ENCODE measurements around the gene ZSWIM3.

The ZSWIM3 gene

DNA sequence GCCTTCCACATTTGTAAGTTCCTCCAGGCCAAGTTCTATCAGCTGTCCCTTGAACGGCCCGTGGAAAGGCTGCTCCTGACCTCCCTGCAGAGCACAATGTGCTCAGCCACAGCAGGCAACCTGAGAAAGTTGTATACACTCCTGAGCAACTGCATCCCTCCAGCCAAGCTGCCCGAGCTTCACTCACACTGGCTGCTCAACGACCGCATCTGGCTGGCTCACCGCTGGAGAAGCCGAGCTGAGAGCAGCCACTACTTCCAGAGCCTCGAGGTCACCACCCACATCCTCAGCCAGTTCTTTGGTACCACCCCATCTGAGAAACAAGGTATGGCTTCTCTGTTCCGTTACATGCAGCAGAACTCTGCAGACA, 25.7 kb downstream of the ZSWIM3 start:
- Histone ChIP-seq H3K4me2 (ENCODE audit: insufficient read depth, low read length) (0 out of 2 replicates have a peak overlapping the region, but pooled peaks have one; percentile 89), H3K4me1 (ENCODE audit: insufficient read depth, low read length) (peaks cover 46% of the 10 kb centered on the region), H3K36me3 (ENCODE audit: insufficient read depth, low read length) (peaks cover 44% of the 10 kb centered on the region), H2AFZ (ENCODE audit: low read depth, low read length) (no peak overlapping the region), H3K27ac (ENCODE audit: low read length) (no peak overlapping the region), H3K79me2 (ENCODE audit: insufficient read depth, low read length) (peaks cover 32% of the 10 kb centered on the region), H4K20me1 (ENCODE audit: insufficient read depth, low read length) (peaks cover 7% of the 10 kb centered on the region; the same call in 1 of the 2 replicates), H3K9me3 (ENCODE audit: insufficient read depth, low read length, severe bottlenecking) (no peaks in the 10 kb centered on the region), H3K27me3 (ENCODE audit: insufficient read depth, low read length, poor library complexity) (no peaks in the 10 kb centered on the region), H3K9ac (ENCODE audit: low read depth, low read length) (no peak overlapping the region), H3K4me3 (ENCODE audit: low read depth in 1 of 2, low read length in 2 of 2) (no peak overlapping the region)
- ATAC-seq (ENCODE audit: insufficient read depth, low read depth) (no peak), DNase-seq (no peak)
- TF ChIP-seq, protein P1, sequence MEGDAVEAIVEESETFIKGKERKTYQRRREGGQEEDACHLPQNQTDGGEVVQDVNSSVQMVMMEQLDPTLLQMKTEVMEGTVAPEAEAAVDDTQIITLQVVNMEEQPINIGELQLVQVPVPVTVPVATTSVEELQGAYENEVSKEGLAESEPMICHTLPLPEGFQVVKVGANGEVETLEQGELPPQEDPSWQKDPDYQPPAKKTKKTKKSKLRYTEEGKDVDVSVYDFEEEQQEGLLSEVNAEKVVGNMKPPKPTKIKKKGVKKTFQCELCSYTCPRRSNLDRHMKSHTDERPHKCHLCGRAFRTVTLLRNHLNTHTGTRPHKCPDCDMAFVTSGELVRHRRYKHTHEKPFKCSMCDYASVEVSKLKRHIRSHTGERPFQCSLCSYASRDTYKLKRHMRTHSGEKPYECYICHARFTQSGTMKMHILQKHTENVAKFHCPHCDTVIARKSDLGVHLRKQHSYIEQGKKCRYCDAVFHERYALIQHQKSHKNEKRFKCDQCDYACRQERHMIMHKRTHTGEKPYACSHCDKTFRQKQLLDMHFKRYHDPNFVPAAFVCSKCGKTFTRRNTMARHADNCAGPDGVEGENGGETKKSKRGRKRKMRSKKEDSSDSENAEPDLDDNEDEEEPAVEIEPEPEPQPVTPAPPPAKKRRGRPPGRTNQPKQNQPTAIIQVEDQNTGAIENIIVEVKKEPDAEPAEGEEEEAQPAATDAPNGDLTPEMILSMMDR (IDR thresholded peaks at IDR 0.05; ENCODE audit: borderline replicate concordance, extremely low read depth, low read length, poor library complexity, severe bottlenecking), result no peak
- no peak for TF ChIP-seq EZH2 (IDR thresholded peaks at IDR 0.05; ENCODE audit: borderline replicate concordance, low read depth, low read length, severe bottlenecking)

DNA sequence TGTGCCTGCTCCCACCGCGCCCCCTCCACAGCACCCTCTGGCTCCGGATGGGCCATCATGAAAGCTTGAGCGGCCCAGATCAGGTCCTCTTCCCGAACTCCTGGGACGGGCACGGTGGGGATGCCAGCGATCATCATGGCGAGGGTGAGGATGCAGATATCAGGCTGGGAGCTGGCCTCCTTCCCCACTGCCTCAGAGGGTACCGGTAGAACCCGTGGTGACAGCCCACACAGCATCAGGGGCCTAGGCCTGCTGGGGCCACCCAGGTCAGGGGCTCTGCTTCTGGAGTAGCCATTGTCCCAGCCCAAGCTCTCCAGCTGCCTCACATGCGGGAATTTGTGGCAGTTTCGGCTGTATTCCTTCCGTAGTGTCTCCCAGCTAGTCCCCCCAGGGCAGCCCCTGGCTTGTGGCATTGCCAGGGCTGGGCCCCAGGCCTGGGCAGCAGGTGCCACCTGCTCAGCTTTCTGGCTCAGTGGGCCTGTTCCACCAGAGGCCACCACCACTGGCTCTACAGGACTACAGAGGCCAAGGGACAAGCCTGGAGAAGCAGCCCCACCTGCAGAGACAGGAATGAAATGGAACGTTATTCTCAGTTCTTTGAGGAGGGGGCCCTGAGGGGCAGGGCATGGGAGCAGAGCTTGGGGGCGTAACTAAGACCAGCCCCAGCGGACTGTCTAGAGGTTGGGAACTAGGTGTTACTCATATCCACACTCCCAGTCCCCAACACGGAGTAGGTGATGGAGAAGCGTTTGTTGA, 29.4 kb downstream of the ZSWIM3 start:
- no peak for DNase-seq
- Histone ChIP-seq H3K79me2 (ENCODE audit: insufficient read depth, low read length) (peaks cover 41% of the 10 kb centered on the region), H3K4me1 (ENCODE audit: insufficient read depth, low read length) (peaks cover 52% of the 10 kb centered on the region), H3K27me3 (ENCODE audit: insufficient read depth, low read length, poor library complexity) (no peaks in the 10 kb centered on the region), H3K4me2 (ENCODE audit: insufficient read depth, low read length) (no peak overlapping the region), H4K20me1 (ENCODE audit: insufficient read depth, low read length) (peaks cover 7% of the 10 kb centered on the region; the same call in 1 of the 2 replicates), H3K4me3 (ENCODE audit: low read depth in 1 of 2, low read length in 2 of 2) (no peak overlapping the region), H3K9me3 (ENCODE audit: insufficient read depth, low read length, severe bottlenecking) (no peaks in the 10 kb centered on the region), H3K36me3 (ENCODE audit: insufficient read depth, low read length) (peaks cover 38% of the 10 kb centered on the region), H3K9ac (ENCODE audit: low read depth, low read length) (no peak overlapping the region), H2AFZ (ENCODE audit: low read depth, low read length) (no peak overlapping the region), H3K27ac (ENCODE audit: low read length) (no peak overlapping the region)
- TF ChIP-seq, protein P1 (IDR thresholded peaks at IDR 0.05; ENCODE audit: borderline replicate concordance, extremely low read depth, low read length, poor library complexity, severe bottlenecking), result no peak
- no peak for TF ChIP-seq EZH2 (IDR thresholded peaks at IDR 0.05; ENCODE audit: borderline replicate concordance, low read depth, low read length, severe bottlenecking)
- no peak for ATAC-seq (ENCODE audit: insufficient read depth, low read depth)

DNA sequence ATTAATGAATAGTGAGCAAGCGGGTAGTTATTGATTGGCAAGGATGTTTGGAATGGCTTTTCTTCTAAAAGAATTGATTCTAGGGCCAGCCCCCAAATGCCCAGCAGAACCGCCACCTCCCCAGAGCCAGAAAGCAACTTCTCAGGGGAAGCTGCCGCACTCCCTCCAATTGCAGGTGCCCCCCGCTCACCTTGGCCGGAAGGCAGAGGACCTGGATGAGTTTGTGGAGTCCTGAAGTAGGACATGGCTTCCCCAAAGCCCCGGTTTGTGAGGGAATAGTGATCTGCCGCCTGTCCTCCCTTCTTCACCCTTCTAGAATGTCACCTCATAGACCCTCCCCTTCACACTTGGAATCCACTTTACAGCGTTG, 29.9 kb downstream of the ZSWIM3 start, which contains the start of gene SPATA25:
TSS of gene SPATA25 (minus strand) at position 277 of the 370 bp plus-strand sequence. CDS start at position 245, 32 bp downstream.
- no peak within 1 kb of the TSS for H3K4me3 ChIP-seq (ENCODE audit: low read depth in 1 of 2, low read length in 2 of 2)
- no peak within 1 kb of the TSS for H2AFZ ChIP-seq (ENCODE audit: low read depth, low read length)
- H3K27me3 ChIP-seq (ENCODE audit: insufficient read depth, low read length, poor library complexity), result no peaks in the 10 kb centered on the region
- ATAC-seq (ENCODE audit: insufficient read depth, low read depth) (no peak), DNase-seq (no peak)
- TF ChIP-seq, protein P1 (IDR thresholded peaks at IDR 0.05; ENCODE audit: borderline replicate concordance, extremely low read depth, low read length, poor library complexity, severe bottlenecking), result no peak
- no peak for TF ChIP-seq EZH2 (IDR thresholded peaks at IDR 0.05; ENCODE audit: borderline replicate concordance, low read depth, low read length, severe bottlenecking)
- H3K79me2 ChIP-seq (ENCODE audit: insufficient read depth, low read length), result peaks cover 39% of the 10 kb centered on the region
- H3K27ac ChIP-seq (ENCODE audit: low read length), result no peak within 1 kb of the TSS
- peaks cover 52% of the 10 kb centered on the region for H3K4me1 ChIP-seq (ENCODE audit: insufficient read depth, low read length)
- H3K4me2 ChIP-seq (ENCODE audit: insufficient read depth, low read length), result no peak within 1 kb of the TSS
- H3K9ac ChIP-seq (ENCODE audit: low read depth, low read length), result no peak within 1 kb of the TSS
- H3K9me3 ChIP-seq (ENCODE audit: insufficient read depth, low read length, severe bottlenecking), result no peaks in the 10 kb centered on the region
- peaks cover 33% of the 10 kb centered on the region for H3K36me3 ChIP-seq (ENCODE audit: insufficient read depth, low read length)
- H4K20me1 ChIP-seq (ENCODE audit: insufficient read depth, low read length), result peaks cover 7% of the 10 kb centered on the region; the same call in 1 of the 2 replicates

Measured in DND-41 (cell line).